HG03457 (cell line): ENCODE data around the gene S100A14.

Experiments
- ATAC-seq: cut with Tn5 transposase; IDR thresholded peaks from one replicate; pipeline ENCODE4 v1.9.1; 2021; ENCODE audit warnings: moderate number of reproducible peaks; ENCODE audit not compliant: unreplicated experiment

Gene S100A14

GRCh38 chr1:153566414-153567371, 49.4 kb downstream of the S100A14 start:
- no peak for ATAC-seq

DNA sequence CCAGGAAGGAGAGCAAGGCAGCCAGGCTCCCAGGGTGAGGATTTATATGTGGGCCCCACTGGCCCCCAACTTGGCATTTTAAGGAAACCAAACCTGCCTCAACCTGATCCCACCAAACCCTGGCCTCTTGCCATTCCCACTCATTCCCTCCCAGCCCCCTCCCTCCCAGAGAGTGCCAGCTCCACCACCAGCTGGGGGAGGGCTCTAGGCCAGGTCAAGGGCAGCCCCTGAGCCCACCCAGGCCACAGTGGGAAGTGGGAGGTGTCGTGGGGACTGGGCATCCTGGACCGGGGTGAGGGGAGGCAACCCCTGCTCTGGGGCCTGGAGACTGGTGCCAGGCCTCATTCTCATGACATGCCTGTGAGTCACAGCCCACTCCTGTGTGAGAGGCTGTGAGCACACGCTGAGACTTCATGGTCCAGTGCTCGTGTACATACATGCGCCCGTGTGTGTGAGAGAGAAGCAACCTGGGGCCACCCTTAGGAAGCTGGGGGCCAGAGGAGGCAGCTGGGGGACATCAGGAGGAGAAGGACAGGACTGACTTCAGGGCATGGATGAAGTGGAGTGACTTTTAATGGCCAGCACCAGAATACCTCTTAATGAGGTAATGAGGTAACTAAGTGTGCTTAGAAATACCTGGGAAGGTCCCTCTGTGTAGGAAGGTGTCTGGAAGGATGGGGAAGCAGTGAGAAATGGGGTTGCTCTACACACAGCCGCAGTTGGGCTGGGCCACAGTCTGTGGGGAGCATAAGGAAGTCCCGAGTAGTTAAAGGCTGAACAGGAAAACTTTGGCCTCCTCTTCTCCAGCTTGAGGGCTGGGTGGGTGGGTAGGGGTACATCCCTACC, 50.4 kb downstream of the S100A14 start, which contains the start of gene S100A2:
S100A2 (minus strand) TSS at position 316 of the 846 bp plus-strand sequence. CDS start 1,967 bp downstream, outside the sequence.
- ATAC-seq = no peak
